HG02610 (cell line): ENCODE measurements around the gene TUBA4B.
A peak's percentile ranks its signal among the peaks of the same experiment; 100 is the strongest.

Source experiments
- ATAC-seq: cut with Tn5 transposase; IDR thresholded peaks from one replicate; pipeline ENCODE4 v1.9.1; 2021; ENCODE audit warnings: mild to moderate bottlenecking, moderate library complexity; ENCODE audit not compliant: unreplicated experiment

Gene TUBA4B

DNA sequence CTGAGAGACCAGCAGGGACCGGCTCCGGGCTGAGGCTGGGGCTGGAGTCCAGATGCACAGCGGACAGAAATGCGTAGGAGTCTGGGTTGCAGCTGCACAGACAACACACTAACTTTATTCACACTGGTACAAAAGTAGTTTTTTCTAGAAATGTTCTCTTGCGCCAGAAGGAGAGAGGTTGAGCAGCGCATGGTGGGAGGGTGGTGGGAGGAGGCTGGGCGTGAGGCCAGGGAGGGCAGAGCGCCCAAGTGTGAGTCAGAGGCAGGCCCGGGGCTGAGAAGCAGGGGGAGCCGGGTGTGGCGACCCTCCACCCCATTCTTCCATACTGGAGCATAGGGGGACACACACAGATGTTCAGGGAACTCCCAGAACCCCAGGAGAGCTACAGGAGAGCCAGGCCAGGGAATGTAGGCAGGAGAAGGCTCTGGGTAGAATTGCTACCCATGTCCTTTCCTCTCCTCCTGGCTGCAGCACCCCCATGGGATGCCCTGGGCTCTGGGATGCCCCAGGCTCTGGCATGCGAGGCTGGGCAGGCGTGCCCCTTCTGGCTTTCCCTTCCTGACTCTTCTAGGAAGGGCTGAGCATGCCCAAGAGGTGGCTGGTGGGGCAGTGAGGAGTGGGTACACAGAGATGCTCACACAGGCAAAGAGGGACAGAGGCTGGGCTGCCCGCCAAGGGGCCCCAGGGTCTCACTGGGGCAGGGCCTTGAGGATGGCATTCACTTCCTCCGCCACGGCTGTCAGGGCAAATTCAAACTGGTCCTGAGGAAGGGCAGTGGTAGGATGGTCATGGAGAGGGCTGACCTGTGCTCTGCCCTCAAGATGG lies 36.7 kb downstream of the TUBA4B start:
- ATAC-seq, result no peak

DNA sequence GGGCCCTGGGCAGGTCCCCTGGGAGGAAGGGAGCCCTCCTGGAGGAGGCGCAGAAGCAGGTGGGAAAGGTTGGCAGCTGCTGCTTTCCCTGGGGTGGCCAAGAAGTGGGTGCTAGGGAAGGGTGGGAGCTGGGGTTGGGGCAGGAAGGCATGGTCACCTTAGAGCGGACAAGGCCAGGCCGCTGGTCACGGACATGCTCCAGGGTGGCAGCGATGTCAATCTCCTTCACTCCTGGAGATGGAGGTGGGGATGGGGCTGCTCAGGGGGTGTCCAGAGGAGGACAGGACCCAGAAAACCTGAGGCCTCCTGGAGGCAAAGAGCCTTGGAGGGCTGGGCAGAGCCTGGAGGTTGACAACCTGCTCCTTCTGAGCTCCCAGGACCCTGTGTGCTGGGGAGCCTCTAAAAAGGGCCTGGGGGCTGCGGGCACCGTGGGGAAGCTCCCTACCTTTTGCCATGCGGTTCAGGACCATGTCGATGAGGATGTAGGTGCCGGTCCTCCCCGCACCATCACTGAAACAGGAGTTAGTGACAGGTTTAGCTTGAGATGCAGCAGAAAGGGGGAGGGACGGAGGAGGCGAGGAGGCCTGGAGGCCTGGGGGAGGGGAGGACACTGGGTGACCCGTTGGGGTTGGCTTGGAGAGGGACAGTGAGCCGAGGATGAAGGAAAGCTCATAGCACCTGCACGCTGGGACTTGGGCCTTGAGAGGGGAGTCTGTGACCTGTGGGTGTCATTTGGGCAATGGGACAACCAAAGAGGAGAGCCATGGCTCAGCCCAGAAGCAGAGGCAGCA lies 37.5 kb downstream of the TUBA4B start:
- no peak for ATAC-seq

DNA sequence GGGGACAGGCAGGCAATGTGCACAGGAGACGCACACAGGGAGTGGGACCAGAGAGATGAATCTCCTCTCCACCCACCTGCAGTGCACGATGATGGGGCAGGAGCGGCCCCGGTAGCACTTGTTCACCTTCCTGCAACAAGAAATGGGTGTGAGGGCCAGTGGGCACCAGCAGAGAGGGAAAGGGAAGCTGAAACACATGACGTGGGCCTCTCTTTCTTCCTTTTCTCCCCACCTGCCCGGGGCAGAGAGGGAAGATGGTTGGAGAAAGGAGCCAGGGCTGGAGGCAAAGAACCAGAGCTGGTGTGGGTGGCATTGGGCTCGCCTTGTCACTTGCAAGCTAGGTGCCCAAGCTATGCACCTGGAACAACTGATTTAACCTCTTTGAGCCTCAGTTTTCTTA lies 38.4 kb downstream of the TUBA4B start:
- no peak for ATAC-seq

DNA sequence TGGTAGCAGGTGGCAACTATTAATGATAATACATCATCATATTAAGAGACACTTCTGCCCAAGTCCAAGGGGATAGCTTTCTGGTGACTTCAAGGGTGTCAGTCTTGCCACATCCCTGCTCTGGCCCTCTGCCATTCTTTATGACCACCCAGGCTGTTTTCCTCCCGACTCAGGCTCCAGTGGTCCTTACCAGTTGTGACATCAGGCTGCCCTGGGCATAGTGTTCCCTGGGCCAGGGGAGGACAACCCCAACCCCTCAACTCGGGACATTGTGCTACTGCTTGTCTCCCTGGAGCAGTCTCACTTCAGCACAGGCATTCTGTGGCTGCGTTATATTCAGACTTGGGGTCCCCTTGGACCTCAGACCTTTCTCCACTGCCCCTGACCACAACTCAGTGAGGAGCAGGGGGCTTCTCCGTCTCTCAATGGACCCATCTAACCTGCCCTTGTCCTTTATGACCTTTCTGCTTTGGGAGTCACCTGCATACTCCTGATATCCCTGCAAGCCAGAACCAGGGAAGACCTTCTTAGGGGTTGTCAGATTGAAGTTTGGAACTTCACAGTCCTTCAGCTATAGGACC lies 39.0 kb downstream of the TUBA4B start:
- no peak for ATAC-seq

DNA sequence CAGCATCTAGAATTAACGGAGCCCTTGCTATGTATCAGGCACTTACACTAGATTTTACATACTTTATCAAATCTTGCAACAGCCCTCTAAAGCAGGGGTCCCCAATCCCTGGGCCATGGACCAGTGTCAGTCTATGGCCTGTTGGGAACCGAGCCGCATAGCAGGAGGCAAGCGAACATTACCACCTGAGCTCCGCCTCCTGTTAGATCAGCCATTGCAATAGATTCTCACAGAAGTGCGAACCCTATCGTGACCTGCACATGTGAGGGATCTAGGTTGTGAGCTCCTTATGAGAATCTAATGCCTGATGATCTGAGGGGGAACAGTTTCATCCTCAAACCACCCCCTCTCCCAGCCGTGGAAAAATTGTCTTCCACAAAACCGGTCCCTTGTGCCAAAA lies 39.6 kb downstream of the TUBA4B start:
- no peak for ATAC-seq

DNA sequence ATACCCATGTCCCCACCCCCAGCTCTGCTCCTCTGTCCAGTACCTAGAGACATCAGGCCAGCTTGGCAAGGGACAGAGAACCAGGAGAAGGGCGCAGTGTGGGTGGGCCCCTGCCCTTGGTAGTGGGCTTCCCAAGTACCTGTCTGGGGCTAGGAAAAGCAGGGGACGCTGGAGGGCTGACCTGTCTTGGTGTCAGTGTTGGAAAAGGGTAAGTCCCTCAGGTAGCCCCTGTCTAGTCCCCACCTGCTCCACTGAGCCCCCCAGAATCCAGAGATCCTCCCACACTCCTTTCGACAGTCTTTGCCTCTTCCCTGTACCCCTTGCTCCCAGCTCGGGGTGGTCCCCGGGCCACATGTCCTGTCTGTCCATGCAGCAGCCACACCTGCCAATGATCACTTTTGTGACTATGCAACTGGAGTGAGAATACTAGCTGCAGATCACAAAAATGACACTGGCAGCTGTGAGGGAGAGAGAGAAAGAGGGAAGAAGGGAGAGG lies 40.7 kb downstream of the TUBA4B start:
- no peak for ATAC-seq

DNA sequence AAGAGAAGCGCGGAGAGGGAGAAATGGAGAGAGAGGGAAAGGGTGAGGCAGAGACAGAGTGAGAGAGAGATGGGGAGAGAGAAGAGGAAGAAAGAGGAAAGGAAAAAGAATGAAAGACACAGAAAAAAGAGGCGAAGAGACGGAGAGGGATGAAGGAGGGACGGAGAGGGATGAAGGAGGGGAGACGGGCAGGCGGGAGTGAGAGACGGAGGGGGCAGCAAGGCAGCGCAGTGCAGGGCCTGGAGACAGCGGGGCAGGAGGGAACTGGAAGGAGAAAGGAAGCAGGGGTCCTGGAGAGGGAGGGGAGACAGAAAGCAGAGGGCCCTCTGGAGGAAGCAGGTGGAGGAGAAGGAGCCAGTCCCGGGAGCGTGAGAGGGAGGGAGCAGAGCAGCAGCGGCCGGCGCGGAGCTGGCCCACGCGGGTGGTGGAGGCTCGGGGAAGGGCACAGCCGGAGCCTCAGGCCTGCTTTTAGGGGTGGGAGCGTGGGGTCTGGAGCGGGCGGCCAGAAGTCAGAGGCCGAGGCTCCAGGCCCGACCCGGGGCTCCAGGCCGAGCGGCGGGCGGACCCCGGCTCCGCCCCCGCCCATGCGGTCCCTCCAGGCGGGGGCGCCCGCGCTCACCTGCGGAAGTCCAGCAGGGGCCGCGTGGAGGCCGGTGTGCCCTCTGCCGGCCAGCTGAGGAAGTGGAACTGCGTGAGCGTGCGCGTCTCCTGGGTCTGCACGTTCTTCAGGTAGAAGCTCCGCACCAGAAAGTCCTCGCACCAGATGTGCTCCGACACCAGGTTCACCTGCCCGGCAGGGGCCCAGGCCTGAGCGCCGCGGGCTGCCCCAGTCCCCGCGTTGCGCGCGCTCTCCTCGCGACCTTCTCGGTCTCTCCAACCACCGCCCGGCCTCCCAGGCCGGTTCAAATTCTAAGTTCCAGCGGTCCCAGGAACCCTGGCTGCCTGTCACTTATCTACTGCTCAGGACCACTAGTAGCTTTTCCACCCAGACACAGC lies 41.6 kb downstream of the TUBA4B start:
- ATAC-seq, result peak; percentile 87

DNA sequence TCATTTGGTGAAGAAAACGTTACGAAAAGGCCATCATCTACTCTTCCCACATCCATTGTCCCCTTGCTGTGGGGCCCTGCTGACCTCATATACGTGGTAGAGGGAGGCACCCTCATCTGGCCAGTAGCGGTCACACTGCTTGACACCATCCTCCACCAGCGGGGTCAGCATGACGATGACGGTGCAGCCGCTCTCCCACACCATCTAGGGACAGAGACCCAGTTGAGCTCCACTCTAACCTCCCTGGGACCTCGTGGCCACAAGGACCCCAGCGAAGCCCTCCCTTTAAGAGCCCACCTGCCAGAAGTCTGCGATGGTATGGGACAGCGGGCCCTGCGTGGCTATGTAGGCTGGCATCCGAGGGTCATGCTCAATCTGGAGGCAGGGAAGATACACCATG lies 43.1 kb downstream of the TUBA4B start:
- ATAC-seq, result no peak

DNA sequence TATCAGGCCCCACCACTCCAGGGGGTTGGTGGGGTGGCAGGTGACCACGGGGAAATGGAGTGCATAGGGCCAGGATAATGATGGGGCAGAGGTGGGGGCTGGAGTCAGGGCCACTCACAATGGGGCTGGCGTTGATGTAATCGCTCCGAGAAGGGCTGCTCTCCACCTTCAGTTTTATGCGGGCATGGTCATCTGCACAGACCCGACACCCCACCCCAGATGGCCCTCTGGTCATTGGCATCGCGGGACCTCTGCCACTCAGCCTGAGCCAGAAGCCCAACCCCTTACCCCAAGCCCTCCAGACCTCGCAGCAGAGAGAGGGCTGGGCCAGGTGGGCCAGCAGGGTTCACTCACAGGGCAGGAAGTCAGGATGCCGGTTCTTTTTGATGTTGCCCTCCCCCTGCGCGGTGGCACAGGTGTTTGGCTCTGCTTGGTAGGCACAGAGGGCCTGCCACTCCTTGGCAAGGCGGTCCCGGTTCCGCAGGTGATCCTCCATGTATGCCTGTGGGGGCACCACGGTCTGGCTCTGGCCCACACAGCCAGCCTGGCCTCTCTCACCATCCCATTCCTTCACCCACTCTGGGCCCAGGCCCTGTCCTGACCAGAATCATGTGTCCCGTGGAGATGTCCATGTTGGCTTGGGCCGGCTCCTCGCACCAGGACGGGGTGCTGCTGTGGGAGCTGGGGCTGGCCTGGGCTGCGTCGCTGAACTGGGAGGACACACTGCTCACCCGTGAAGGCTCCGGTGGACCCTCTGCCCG lies 43.8 kb downstream of the TUBA4B start:
- no peak for ATAC-seq

DNA sequence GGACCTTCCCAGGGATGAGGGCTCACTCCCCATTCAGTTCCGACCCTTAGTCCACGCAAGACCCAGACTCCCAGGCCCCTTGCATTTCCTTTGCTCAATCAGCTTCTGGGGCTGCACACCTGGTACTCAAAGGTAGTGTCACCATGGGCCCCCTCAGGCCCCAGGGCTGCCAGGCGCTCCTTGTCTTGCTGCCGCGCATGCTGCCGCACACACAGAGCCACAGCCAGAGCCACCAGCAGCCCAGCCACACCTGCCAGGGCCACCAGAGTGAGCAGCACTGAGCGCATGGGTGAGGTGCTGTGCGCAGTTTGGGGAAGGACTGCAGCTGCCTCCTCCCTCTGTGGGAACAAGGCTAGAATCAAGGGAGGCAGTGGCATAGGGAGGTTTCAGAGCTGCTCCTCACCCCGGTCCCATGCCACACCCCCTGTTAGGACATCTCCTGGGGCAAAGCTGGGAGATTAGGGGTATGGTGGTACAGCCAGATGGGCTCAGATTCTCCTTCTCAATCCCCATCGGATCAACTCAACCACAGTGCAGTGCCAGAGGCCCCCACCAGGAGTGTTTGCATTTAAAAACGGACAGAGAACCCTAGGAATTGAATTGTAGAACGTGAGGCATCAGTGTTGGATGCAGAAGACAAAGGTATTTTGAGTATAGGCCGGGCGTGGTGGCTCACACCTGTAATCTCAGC lies 44.9 kb downstream of the TUBA4B start:
- no peak for ATAC-seq

DNA sequence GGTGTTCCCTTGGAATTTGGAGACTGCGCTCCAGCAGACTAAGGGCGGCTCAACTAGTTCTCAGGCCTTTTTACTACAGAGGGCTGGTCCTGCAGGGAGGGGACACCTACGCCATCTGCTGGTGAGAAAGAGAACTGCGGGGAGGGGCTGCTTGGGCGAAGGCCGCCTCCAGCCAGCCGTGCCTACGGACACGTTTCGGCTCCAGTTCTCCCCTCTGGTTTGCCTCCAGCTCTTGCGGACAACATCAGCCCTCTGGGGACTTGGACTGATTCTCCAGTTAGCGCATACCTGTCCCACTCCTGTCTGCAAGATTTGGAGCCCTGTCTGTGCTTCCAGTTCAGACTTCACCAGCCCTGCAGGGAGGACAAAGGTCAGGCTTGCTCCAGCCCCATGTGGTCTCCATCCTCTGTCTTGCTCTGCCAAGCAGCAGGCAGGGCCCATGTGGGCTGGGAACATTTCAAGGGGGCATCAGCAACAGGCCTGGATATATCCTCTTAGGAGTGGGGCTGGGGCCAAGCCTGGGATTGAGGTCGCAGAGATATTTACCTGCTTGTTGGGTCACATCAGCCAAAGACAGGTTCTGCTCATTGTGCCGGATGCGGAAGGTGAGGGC lies 45.8 kb downstream of the TUBA4B start:
- peak; percentile 51 for ATAC-seq

DNA sequence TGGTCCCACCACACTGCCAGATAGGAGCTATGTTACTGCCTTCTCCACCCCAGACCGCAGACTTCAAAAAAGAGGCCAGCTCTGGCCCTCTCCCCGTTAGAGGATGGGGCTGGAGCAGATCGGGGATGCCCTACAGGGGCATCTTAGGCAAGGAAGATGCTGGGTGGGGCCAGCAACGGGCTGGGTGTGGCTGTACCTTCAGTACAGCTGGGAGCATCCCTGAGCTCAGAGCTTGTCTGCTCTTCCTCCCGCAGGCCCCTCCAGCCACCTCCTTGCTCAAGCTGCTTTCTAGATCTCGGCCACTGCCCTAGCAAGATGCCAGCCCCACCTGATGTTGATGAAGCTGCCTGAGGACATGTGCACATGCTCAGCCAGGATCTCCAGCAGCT lies 46.3 kb downstream of the TUBA4B start:
- ATAC-seq, result no peak

DNA sequence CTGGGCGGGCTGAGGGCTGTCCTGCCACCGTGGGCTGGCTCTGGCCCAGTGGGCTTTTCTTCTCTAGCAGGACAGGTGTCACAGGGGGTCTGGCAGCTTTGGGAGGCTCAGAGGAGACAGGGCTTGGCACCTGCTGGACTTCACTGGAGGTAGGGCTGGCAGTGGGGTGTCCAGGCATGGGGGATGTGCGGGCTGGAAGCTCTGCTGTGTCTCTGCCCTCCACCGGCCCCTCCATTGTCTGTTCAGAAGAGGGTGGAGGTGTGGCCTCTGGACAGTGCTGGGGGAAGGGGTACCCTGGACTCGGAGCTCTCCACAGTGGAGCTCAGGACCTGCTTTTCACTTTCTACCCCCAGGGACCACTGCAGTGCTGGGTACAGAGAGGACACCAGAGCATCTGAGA lies 47.0 kb downstream of the TUBA4B start:
- ATAC-seq, result no peak

DNA sequence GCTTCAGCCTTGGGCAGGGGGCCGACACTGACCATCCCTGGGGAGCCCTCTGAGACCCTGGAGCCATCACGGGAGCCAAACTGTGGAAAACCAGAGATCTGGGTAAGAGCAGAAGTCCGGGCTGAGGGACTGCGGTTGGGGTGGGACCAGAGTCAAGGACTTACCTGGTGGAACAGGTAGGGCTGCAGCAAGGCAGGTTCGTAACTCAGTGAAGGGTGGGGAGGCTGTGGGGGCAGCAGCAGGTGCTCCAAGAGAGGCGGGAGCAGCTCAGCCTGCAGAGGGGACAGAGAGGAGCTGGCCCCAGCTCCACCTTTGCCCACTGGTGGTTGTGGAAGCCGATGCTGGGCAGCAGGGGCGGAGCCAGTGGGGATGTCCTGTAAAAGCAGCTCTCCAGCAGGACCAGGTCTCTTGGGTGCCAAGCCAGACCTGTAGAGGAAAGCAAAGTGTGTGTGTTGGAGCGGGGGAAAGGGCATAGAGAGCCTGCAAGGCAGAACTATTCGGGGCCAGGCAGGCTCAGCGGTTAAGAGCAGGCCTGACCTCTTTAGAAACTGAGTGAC lies 49.4 kb downstream of the TUBA4B start:
- no peak for ATAC-seq

DNA sequence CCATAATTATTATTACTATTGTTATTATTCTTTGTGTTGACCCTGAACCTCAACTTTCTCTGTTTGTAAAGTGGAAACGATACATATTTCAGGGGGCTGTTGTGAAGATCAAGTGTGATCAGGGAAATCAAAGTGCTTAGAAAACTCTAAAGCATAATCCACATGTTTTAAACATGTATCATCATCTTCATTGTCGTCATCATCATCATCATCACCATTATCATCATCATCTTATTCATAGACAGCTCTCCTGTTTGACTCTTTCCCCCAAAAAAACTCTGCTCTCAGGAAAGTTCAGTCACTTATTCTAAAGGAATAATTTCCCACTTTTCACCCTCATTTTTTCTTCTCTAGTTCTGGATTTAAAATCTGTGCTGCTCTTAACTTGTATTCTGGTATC lies 51.2 kb downstream of the TUBA4B start:
- ATAC-seq, result no peak

DNA sequence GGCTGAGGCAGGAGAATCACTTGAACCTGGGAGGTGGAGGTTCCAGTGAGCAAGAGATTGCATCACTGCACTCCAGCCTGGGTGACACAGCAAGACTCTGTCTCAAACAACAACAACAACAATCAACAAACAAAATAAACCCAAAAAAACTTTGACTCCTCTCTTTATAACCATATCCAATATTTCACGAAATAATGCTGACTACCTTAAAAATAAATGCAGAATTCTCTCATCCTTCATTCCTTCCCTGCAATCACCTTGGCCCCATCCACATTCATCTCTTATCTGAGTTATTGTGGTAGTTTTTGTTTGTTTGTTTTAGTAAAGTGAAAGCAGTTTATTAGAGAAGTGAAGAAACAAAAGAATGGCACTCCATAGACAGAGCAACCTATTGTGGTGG lies 53.0 kb downstream of the TUBA4B start:
- no peak for ATAC-seq

DNA sequence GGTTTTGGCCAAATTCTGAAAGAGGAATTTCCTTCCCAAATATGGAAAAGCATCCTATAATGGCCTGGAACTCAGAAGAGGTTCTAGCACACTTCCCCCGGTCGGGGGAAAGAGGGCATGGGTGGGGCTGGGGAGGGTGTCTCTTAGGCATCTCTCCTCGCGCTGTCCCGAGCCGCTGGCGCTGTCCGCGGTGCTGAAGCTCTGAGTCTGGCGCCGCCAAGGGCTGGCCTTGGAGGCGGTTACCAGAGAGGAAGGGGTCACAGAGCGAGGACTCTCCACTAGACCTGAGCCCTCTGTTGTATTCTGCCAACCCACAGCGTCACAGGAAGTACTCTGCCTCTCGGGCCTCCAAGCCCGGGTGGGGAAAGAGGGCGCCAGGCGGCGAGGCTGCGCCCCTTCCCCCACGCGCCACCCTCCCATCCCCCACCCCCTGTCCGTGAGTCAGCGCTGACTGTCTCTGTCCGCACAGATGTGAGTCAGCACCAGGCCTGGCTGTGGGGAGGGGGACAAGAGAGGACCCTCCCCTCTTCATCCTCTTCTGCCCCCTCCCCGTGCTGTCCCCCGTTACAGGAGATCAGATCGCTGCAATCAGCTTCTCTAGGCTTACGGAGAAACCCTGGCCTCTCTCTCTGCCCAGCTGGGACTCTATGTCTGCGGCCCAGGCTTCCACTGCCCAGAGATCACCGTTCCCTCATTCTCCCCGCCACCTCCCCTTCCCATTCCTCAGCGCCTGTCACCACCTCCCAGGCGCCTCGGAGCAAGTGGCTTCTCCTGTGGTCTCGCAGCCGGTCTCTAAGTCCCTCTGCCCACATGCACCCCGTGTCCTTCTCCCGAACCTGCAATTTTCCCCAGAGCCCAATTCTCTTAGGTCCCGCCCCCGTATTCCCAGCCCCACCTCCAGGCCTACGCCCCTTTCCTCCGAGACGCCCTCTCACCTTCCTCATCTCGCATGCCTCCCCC lies 55.4 kb downstream of the TUBA4B start:
- ATAC-seq, result no peak
